Inferior parietal cortex (tissue), 1 donor: ENCODE data around the gene NOL6.

Experiments
- DNase-seq: peaks from one replicate; pipeline ENCODE4 v3.0.0-alpha.2; 2016; ENCODE audit errors: extremely low spot score

The NOL6 gene

DNA sequence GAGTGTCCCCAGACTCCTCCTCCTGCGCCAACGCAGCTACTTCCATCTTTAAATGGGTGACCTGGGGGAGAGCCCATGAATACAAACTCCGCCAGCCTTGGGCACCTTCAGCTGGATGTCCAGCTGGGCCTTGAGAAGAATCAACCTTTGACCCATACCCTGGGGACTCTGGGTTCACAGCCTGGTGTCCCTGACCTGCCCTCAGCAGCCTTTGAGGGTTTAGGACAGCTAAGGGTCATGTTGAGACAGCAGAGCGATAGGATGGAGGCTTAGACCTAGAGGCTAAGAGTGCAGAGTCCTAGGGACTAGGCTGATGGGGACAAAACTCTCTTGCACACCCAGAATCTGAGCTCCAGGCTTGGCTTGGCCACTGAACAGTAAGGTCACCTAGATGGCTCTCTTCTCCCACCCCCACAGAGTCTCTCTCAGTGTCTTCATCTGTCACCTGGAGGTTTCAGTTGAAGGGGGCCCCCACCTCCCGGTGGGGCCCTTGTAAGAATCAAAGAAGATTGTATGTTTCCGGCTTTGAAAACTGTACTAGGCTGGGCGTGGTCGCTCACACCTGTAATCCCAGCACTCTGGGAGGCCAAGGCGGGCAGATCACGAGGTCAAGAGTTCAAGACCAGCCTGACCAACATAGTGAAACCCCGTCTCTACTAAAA is 19.6 kb downstream of the NOL6 start:
- no peak for DNase-seq

- DNase-seq = no peak
Measured at GRCh38 chr9:33453286-33453860, 20.4 kb downstream of the NOL6 start.

- no peak for DNase-seq
Measured at GRCh38 chr9:33452828-33453271, 20.9 kb downstream of the NOL6 start.

- no peak for DNase-seq
Measured at GRCh38 chr9:33450621-33451146, 23.0 kb downstream of the NOL6 start.

- no peak for DNase-seq
Measured at GRCh38 chr9:33449715-33450114, 24.0 kb downstream of the NOL6 start.

DNA sequence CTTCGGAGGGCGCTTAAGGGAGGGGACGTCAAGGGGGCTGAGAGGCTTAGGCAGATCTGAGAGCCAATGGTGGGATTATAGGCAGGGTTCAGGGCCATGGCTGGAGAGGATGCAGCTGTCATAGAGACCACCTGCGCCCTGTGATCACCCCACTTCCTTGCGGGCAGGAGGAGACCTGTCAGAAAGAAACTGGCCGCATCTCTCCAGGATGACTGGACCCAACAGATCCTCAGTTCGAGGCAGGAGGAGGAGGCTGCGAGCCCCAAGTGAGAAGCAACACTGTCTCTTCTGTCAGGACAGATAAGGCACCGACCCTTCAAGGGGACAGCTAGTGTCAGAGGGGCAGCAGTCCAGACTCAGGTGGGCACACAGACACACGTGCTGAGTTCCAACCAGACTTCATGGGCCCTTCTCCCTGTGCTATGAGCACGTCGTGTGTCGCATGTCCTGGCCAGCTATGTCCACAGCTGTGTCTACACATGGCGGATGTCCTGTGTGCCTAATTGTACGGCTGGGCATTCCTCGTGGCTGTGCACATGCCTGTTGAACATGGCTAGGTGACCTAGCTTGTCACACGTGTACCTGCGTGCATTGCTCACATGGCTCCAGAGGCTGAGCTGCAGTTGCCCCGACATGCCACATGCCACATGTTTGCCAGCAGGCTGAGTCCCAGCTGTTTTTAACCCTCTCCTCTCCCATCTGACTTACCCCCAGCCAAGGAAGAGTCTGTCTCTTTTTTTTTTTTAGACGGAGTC is 25.7 kb downstream of the NOL6 start:
- DNase-seq = no peak

DNA sequence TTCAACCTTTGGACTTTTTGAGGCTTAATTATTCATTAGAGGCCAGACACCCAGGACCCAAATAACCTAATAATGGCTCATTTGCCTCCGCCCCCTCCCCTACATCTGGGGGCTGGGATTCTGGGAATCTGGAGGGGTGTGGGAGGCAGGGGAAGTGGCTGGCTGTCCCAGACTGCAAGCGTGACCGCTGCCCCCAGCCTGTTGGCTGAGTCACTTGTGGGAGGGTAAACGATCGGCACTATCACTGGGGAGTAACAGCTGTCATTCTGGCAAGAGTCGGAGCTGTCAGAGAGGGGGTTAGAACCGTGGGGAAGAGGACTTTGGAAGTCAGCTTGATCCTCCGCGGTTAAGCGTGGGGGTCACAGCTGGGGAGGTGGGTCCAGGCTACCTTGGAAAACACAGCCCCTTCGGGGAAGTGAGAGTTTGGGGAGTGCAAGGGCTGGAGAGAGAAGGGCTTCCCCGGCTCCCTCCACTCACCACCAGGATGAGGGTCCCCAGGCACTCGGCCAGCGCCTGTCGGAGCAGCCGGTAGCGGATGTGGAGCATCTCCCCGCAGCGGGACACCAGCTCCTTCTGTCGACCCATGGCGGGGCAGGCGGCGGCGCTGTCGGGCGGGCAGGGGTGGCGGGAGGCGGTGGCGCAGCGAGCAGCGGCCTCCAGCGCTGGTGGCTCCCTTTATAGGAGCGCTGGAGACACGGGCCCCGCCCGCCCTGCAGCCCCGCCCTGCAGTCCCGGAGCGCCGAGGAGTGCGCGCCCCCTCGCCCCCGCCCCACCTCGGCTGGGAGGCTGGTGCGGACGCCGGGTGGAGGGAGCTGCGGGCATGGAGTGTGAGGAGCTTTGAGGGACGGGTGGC is 26.6 kb downstream of the NOL6 start, which contains the start of gene AQP3:
Gene AQP3 (minus strand): TSS at position 648 of the 853 bp plus-strand sequence. CDS start 63 bp downstream, at position 585.
- peak; percentile 15 for DNase-seq

DNA sequence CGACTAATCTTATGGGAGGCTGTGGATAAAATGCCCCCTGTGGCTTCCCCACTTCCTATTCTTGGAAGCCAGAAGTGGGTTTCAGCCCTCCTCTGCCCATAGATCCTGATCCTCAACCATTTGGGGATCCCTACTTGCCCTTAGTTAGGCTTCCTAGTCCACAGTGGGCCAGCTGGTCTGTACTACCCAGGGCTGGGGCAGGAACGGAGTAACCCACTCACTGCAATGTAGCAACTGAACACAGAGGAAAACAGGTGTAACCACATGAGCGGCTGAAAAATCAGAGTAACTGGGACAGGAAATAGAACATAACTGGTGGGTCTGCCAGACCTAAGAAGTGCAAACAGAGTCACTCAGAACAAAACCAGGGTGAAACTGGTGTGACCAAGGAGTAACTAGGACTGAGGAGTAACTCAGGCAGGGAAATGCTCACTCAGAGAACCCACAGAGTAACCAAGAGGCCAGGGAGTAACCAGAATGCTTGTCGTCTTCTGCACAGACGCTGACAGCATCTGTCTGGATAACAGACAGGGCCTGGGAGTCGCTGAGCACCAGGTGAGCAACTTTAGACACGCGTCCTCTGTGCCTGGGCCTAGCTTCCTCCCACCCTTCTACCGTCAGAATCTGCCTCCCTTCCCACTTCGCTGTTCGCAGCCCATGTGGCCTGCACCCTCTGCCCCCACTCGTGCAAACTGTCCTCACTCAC is 27.3 kb downstream of the NOL6 start:
- no peak for DNase-seq

GRCh38 chr9:33445389-33446239 is 28.1 kb downstream of the NOL6 start:
- DNase-seq = no peak

DNA sequence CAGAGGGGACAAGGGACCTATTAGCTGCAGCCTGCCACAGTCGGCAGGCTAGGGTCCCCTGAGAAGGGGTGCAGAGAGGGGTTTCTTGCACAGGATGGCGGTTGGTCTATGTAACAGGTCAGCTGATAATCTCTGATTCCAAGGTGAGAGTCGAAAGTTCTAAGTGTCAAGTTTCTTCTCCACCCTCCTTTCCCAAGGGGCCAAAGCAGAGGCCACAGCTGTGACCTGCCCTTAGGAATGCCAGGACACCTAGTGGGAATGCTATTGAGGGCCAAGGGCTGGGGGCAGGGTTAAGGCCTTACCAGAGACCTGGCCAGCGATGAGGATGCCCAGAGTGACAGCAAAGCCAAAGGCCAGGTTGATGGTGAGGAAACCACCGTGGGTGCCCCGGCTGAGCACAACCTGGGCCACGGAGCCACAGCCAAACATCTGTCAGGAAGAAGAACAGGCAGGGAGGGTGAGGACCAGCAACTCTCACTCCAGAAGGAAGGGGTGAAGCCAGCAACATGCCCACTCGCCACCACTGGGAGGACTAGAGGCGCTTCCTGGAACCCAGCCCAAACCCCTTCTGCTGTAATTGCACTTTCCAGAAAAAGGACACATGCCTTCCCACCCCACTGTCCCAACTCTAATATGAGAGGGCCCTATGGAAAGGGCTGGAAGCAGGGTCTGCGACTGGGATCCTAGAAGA is 30.1 kb downstream of the NOL6 start:
- no peak for DNase-seq

GRCh38 chr9:33443047-33443446 is 30.7 kb downstream of the NOL6 start:
- DNase-seq = no peak

DNA sequence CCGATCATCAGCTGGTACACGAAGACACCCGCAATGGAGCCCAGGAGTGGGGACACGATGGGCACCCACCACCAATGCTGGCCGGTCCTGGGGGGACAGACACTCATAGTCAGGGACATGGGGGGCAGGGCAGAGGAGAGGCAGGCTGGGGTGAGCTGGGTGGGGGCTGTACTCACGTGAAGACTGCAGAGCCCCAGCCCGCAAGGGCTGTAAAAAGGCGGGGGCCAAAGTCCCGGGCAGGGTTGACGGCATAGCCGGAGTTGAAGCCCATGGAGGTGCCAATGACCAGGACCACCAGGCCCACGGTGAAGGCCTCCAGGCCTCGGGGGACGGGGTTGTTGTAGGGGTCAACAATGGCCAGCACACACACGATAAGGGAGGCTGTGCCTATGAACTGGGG is 31.6 kb downstream of the NOL6 start:
- no peak for DNase-seq

DNA sequence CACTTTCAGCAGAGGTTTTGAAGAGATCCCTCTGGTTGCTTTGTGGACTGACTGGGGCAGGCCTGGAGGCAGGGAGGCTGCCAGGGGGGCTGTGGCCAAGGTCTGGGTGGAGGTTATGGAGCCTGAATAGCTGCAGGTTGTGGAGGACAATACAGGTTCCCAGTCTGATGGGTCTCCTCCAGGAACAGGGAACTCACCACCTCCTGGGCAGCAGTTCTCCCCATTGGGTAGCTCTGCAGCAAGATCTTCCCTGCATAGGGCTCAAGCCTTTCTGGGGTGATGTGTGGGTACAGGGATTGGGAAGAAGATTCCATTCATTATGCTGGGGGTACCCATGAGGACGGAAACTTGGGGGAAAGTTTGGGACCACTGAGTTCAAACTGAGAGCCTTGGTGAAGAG is 33.1 kb downstream of the NOL6 start:
- DNase-seq = no peak

- no peak for DNase-seq
Measured at GRCh38 chr9:33440204-33440603, 33.5 kb downstream of the NOL6 start.

DNA sequence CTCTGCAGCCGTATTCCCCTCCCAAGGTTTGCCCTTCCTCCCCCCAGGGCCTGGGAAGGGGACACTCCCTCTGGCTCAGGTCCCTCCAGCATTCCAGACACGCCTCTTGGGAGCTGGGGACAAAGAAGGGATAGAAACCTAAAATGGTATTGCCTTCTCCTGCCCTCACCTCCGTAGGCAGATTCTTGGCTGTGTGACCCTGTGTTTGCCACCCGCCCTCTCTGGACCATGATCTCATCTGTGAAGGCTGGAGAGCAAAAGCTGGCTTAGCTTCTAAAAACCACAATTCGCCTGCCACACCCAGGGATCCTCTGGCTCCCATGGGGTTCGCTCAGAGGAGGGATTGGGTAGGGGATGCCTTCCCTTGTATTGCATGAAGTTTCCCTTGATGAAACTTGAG is 34.0 kb downstream of the NOL6 start:
- DNase-seq = no peak

- DNase-seq = no peak
Measured at GRCh38 chr9:33438926-33439680, 34.6 kb downstream of the NOL6 start.

DNA sequence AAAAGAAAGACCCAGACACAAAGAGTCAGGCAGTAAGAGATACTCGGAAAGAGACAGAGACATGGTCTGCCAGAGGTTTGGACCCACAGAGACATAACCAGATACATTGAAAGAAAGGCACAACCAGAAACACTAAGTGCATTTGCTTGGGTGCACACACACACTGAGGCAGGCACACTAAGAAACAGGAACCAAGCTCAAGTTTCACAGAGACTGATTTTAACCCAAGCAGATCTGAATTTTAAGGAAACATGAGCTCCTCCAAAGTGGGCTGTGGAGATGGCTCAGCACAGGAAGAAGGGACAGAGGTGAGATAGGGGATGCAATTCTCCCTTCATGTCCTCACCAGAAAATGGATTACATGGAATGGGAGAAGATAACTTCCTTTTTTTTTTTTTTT is 35.8 kb downstream of the NOL6 start:
- DNase-seq = no peak

DNA sequence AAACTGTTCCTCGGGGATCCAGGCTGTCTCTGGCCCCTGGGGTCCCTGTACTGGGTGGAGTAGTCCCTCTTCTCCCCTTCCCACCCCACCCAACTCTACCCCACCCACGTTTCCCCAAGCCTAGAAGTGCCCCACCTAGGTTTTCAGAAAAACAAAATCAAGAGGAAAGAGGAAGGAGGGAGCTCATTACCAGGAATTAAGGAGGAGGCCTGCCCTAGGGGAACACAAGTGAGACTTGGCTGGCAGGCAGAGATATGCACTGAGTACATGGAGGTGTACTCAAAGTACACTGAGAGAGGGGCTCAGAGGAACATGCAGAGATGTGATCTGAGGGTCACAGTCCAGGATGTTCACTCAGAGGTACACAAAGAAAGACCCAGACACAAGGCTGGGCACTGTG is 36.5 kb downstream of the NOL6 start:
- no peak for DNase-seq

DNA sequence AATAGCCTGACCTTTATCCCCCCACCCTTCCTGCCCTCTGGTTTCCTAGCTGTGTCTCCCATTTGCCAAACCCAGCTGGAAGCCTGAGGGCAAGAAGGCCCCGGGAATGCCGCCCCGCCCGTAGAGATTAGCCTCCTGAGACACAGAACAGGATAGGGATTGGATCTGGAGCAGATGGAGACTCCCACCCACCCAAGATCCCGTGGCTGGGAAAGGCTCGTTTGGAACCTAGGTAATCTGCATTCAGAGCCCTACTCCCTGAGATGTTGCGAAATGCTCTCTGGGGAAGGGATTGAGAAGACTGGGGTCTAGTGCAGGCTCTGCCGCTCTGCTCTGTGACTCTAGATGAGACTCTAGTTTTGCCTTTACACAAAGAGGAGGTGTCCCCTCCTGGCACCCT is 37.3 kb downstream of the NOL6 start:
- DNase-seq = no peak
